HepG2 (cell line): ENCODE measurements around the gene CLIC4. TPM values are rescaled to one million over a fixed set of nuclear protein-coding genes. Genes with fewer than 3 reads are reported as not detected.
A peak's percentile ranks its signal among the peaks of the same experiment; 100 is the strongest.

Source experiments
- GABPA ChIP-seq, 2 experiments: IDR thresholded peaks; 2 replicates each; pipeline ENCODE4 v1.6.1; 2011 to 2016; ENCODE audit warnings: low read depth in 2 of 2, low read length in 1 of 2, missing biosample characterization in 1 of 2, missing genetic modification characterization in 1 of 2
- GLMP ChIP-seq: sonication (generic); formaldehyde crosslinking; IDR thresholded peaks from 2 replicates; pipeline ENCODE4 v1.9.0; 2021; ENCODE audit warnings: missing genetic modification reagents, mild to moderate bottlenecking, borderline replicate concordance
- HMGXB3 ChIP-seq: sonication (generic); formaldehyde crosslinking; IDR thresholded peaks from 2 replicates; pipeline ENCODE4 v1.4.0; 2020; ENCODE audit warnings: missing genetic modification reagents, borderline replicate concordance
- MED8 ChIP-seq: sonication (generic); formaldehyde crosslinking; IDR thresholded peaks from 2 replicates; pipeline ENCODE4 v1.8.1; 2023; ENCODE audit warnings: mild to moderate bottlenecking, missing genetic modification reagents; ENCODE audit not compliant: insufficient replicate concordance
- POGZ ChIP-seq: sonication (generic); formaldehyde crosslinking; IDR thresholded peaks from 2 replicates; pipeline ENCODE4 v1.4.0; 2020; ENCODE audit warnings: mild to moderate bottlenecking, missing genetic modification reagents
- SIN3B ChIP-seq: fragments of 150-350 bp; IDR thresholded peaks from 2 replicates; pipeline ENCODE4 v1.6.1; 2014; ENCODE audit warnings: low read length
- TP53 ChIP-seq: sonication (generic); formaldehyde crosslinking; conservative IDR thresholded peaks from 2 replicates; pipeline ENCODE4 v1.4.0; 2020; ENCODE audit warnings: missing genetic modification reagents
- ZNF136 ChIP-seq: sonication (generic); formaldehyde crosslinking; IDR thresholded peaks from 2 replicates; pipeline ENCODE4 v1.8.1; 2022; ENCODE audit warnings: low read depth, mild to moderate bottlenecking, moderate library complexity, missing genetic modification reagents
- ZNF225 ChIP-seq: sonication (generic); formaldehyde crosslinking; IDR thresholded peaks from 2 replicates; pipeline ENCODE4 v1.4.0; 2020; ENCODE audit warnings: mild to moderate bottlenecking, missing genetic modification reagents
- ZNF567 ChIP-seq: sonication (generic); formaldehyde crosslinking; IDR thresholded peaks from 2 replicates; pipeline ENCODE4 v1.8.1; 2023; ENCODE audit warnings: mild to moderate bottlenecking, missing genetic modification reagents, borderline replicate concordance
- ZNF776 ChIP-seq: sonication (generic); formaldehyde crosslinking; IDR thresholded peaks from 2 replicates; pipeline ENCODE4 v1.4.0; 2020; ENCODE audit warnings: mild to moderate bottlenecking, missing genetic modification reagents
- polyA plus RNA-seq, 8 experiments: library from polyadenylated mRNA; depleted of rRNA in 3 of 8; stranded (reverse) in 7 of 8; unstranded in 1 of 8; fragments of >200 nt; fragmentation: Illumina TruSeq in 4 of 8; extraction: Trizol in 4 of 8; gene quantifications; 2 replicates each; pipeline versions ENCODE4 v1.2.1 to v1.2.3, GENCODE V29; 2011 to 2016; ENCODE audit warnings: low read depth in 4 of 8, missing spikeins in 1 of 8, mixed read lengths in 1 of 8; ENCODE audit not compliant: insufficient read depth in 1 of 8
- total RNA-seq, 5 experiments: library from RNA; depleted of rRNA; stranded (reverse); fragments of >200 nt; fragmentation: Illumina TruSeq; extraction: Trizol; gene quantifications; 2 replicates each; pipeline ENCODE4 v1.2.3, GENCODE V29; 2016; ENCODE audit warnings: low read depth in 1 of 5
- TF ChIP-seq, protein P1 (sequence below): sonication (generic); formaldehyde crosslinking; IDR thresholded peaks from 2 replicates; pipeline ENCODE4 v1.8.1; 2023; ENCODE audit warnings: mild to moderate bottlenecking, moderate library complexity, missing genetic modification reagents
- TF ChIP-seq, protein P2 (sequence below): sonication (generic); formaldehyde crosslinking; IDR thresholded peaks from 2 replicates; pipeline ENCODE4 v1.4.0; 2020; ENCODE audit warnings: mild to moderate bottlenecking, missing genetic modification reagents
- TF ChIP-seq, protein P3 (sequence below): sonication (generic); formaldehyde crosslinking; IDR thresholded peaks from 2 replicates; pipeline ENCODE4 v1.4.0; 2020; ENCODE audit warnings: missing genetic modification reagents

Gene CLIC4
- total and polyA plus RNA-seq, 2 of the 13 experiments (the other 11 are each of a cell fraction or from before 2014, with no cell fraction given), result 23.3 to 77.4 TPM

DNA sequence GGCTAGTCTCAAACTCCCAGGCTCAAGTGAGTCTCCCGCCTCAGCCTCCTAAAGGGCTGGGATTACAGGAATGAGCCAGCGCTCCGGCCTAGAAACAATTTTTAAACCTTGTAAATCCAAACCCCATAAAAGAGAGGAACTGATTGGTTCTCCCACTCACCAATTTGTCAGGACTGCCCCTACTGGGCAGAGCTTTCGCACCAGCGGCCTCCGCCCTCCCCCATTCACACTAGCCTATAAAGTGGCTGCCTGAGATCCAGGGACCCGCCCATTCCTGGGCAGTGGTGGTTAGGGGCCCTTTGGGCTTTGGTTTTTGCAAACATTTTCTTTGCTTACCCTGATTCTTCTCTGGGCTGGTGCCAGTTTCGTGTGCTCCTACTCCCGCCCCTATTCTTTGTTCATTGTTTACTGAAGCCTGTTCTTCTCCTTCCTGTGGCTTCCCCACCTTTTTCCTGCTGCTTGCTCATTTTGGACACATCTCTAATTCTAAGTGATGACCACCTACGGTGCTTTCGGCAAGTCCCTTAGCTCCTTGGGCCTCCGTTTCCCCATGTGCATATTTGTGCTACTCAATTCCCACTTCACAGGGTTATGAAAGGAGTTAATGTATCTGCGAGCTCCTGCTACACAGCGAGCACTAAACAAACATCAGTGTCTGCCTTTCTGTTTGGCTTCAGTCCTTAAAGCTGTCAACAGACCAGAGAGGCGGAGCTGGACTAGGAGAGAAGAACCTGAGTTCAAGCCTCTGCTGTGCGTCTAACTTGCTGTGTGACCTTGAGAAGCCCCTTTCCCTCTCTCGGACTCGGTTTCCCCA is 39.8 kb upstream of the CLIC4 start (continued):
- peak; percentile 24; the same call in 1 of the 2 replicates for TF ChIP-seq HMGXB3 (CRISPR knock-in tag)
- TF ChIP-seq GABPA (IDR thresholded peaks at IDR 0.05; ENCODE audit: low read depth, low read length), result no peak
- no peak; the same call in 1 of the 2 replicates for TF ChIP-seq GABPA (CRISPR knock-in tag; IDR thresholded peaks at IDR 0.05; ENCODE audit: low read depth)
- TF ChIP-seq, protein P1, sequence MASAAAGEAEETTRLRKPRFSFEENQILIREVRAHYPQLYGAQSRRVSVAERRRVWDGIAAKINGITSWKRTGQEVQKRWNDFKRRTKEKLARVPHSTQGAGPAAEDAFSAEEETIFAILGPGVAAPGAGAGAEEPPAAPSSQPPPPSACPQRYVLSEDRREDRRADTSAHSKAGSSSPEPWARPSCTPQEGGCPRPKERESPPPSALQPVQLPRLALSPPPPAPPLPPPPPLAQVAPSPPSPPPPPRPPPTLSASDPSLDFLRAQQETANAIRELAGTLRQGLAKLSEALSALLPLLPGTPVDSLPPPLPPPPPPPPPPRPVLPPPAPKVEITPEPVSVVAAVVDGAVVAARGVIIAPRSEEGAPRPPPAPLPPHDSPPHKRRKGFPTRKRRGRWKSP, result no peak
- no peak for TF ChIP-seq GLMP
- TF ChIP-seq ZNF567 (CRISPR knock-in tag), result no peak
- TF ChIP-seq, protein P2, sequence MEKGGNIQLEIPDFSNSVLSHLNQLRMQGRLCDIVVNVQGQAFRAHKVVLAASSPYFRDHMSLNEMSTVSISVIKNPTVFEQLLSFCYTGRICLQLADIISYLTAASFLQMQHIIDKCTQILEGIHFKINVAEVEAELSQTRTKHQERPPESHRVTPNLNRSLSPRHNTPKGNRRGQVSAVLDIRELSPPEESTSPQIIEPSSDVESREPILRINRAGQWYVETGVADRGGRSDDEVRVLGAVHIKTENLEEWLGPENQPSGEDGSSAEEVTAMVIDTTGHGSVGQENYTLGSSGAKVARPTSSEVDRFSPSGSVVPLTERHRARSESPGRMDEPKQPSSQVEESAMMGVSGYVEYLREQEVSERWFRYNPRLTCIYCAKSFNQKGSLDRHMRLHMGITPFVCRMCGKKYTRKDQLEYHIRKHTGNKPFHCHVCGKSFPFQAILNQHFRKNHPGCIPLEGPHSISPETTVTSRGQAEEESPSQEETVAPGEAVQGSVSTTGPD (CRISPR knock-in tag), result no peak; the same call in 1 of the 2 replicates
- TF ChIP-seq POGZ (CRISPR knock-in tag), result peak; percentile 38; the same call in 1 of the 2 replicates
- TF ChIP-seq, protein P3, sequence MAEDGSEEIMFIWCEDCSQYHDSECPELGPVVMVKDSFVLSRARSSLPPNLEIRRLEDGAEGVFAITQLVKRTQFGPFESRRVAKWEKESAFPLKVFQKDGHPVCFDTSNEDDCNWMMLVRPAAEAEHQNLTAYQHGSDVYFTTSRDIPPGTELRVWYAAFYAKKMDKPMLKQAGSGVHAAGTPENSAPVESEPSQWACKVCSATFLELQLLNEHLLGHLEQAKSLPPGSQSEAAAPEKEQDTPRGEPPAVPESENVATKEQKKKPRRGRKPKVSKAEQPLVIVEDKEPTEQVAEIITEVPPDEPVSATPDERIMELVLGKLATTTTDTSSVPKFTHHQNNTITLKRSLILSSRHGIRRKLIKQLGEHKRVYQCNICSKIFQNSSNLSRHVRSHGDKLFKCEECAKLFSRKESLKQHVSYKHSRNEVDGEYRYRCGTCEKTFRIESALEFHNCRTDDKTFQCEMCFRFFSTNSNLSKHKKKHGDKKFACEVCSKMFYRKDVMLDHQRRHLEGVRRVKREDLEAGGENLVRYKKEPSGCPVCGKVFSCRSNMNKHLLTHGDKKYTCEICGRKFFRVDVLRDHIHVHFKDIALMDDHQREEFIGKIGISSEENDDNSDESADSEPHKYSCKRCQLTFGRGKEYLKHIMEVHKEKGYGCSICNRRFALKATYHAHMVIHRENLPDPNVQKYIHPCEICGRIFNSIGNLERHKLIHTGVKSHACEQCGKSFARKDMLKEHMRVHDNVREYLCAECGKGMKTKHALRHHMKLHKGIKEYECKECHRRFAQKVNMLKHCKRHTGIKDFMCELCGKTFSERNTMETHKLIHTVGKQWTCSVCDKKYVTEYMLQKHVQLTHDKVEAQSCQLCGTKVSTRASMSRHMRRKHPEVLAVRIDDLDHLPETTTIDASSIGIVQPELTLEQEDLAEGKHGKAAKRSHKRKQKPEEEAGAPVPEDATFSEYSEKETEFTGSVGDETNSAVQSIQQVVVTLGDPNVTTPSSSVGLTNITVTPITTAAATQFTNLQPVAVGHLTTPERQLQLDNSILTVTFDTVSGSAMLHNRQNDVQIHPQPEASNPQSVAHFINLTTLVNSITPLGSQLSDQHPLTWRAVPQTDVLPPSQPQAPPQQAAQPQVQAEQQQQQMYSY, result no peak
- peak; percentile 91 for TF ChIP-seq ZNF136 (CRISPR knock-in tag)
- no peak for TF ChIP-seq ZNF776
- TF ChIP-seq SIN3B, result no peak
- TF ChIP-seq TP53 (CRISPR knock-in tag), result no peak
- TF ChIP-seq MED8 (CRISPR knock-in tag), result no peak
- TF ChIP-seq ZNF225 (CRISPR knock-in tag), result no peak
